ENCODE measurements around the gene MTREX. TPM values are rescaled to one million over a fixed set of nuclear protein-coding genes. Genes with fewer than 3 reads are reported as not detected.
A peak's percentile ranks its signal among the peaks of the same experiment; 100 is the strongest.

MTREX gene
- total RNA-seq, 2 experiments from 2014 or later = 71.2 to 78.0 TPM

GRCh38 chr5:55370291-55370925 is 62.6 kb downstream of the MTREX start:
- no peak for DNase-seq
- Mint-ChIP-seq H3K4me3 (no peak overlapping the region), H3K27me3 (no peaks in the 10 kb centered on the region), H3K9me3 (ENCODE audit: low read depth) (peaks cover 13% of the 10 kb centered on the region), H3K27ac (no peak overlapping the region), H3K36me3 (peaks cover 63% of the 10 kb centered on the region), H3K4me1 (no peaks in the 10 kb centered on the region)
- ATAC-seq = no peak
- CTCF ChIA-PET = no interaction called here

GRCh38 chr5:55371145-55371544 is 63.4 kb downstream of the MTREX start:
- DNase-seq = no peak
- Mint-ChIP-seq H3K27me3 (no peaks in the 10 kb centered on the region), H3K36me3 (peaks cover 67% of the 10 kb centered on the region), H3K27ac (no peak overlapping the region), H3K4me3 (no peak overlapping the region), H3K9me3 (ENCODE audit: low read depth) (peaks cover 13% of the 10 kb centered on the region), H3K4me1 (no peaks in the 10 kb centered on the region)
- no peak for ATAC-seq
- CTCF ChIA-PET = no interaction called here

GRCh38 chr5:55372130-55372925 is 64.5 kb downstream of the MTREX start:
- Mint-ChIP-seq H3K4me1 (no peaks in the 10 kb centered on the region), H3K27me3 (no peaks in the 10 kb centered on the region), H3K36me3 (peaks cover 64% of the 10 kb centered on the region), H3K4me3 (no peak overlapping the region), H3K9me3 (ENCODE audit: low read depth) (peaks cover 13% of the 10 kb centered on the region), H3K27ac (no peak overlapping the region)
- CTCF ChIA-PET = interaction anchor here (1.1 kb wide), 1 partner anchor 319 kb away, joined by 3 read pairs; no protein-coding TSS in a partner anchor
- ATAC-seq = no peak
- no peak for DNase-seq

GRCh38 chr5:55377810-55378209 is 70.0 kb downstream of the MTREX start:
- Mint-ChIP-seq H3K36me3 (peaks cover 64% of the 10 kb centered on the region), H3K4me1 (no peaks in the 10 kb centered on the region), H3K9me3 (ENCODE audit: low read depth) (peaks cover 8% of the 10 kb centered on the region), H3K27me3 (no peaks in the 10 kb centered on the region), H3K27ac (no peak overlapping the region), H3K4me3 (no peak overlapping the region)
- CTCF ChIA-PET = no interaction called here
- DNase-seq (no peak), ATAC-seq (no peak)

GRCh38 chr5:55383254-55383653 is 75.5 kb downstream of the MTREX start:
- CTCF ChIA-PET = no interaction called here
- Mint-ChIP-seq H3K9me3 (ENCODE audit: low read depth) (peaks cover 7% of the 10 kb centered on the region), H3K36me3 (peaks cover 62% of the 10 kb centered on the region), H3K4me1 (peaks cover 14% of the 10 kb centered on the region), H3K4me3 (no peak overlapping the region), H3K27me3 (no peaks in the 10 kb centered on the region), H3K27ac (no peak overlapping the region)
- ATAC-seq = no peak
- DNase-seq = no peak

- CTCF ChIA-PET = no interaction called here
- no peak for ATAC-seq
- Mint-ChIP-seq H3K27me3 (no peaks in the 10 kb centered on the region), H3K4me1 (peaks cover 14% of the 10 kb centered on the region), H3K36me3 (peaks cover 60% of the 10 kb centered on the region), H3K4me3 (peak overlapping the region; percentile 70), H3K9me3 (ENCODE audit: low read depth) (peaks cover 7% of the 10 kb centered on the region), H3K27ac (peak overlapping the region; percentile 84)
- no peak for DNase-seq
These were observed 76.3 kb downstream of the MTREX start for GRCh38 chr5:55384072-55384471.

- DNase-seq = no peak
- CTCF ChIA-PET = no interaction called here
- Mint-ChIP-seq H3K4me1 (peaks cover 14% of the 10 kb centered on the region), H3K36me3 (peaks cover 61% of the 10 kb centered on the region), H3K4me3 (no peak overlapping the region), H3K27me3 (no peaks in the 10 kb centered on the region), H3K27ac (no peak overlapping the region), H3K9me3 (ENCODE audit: low read depth) (peaks cover 7% of the 10 kb centered on the region)
- no peak for ATAC-seq
These were observed 77.4 kb downstream of the MTREX start for GRCh38 chr5:55385227-55385626.

- no peaks in the 10 kb centered on the region for H3K27me3 Mint-ChIP-seq
- DNase-seq (no peak), ATAC-seq (no peak)
- CTCF ChIA-PET = interaction anchor here (1.0 kb wide), 1 partner anchor 306 kb away, joined by 3 read pairs; no protein-coding TSS in a partner anchor
- no peak overlapping the region for H3K4me3 Mint-ChIP-seq
- H3K27ac Mint-ChIP-seq = no peak overlapping the region
- peaks cover 61% of the 10 kb centered on the region for H3K36me3 Mint-ChIP-seq
- peaks cover 14% of the 10 kb centered on the region for H3K4me1 Mint-ChIP-seq
- peaks cover 7% of the 10 kb centered on the region for H3K9me3 Mint-ChIP-seq (ENCODE audit: low read depth)
These were observed 78.1 kb downstream of the MTREX start for GRCh38 chr5:55385846-55386245.

GRCh38 chr5:55386356-55386755 is 78.6 kb downstream of the MTREX start:
- H3K9me3 Mint-ChIP-seq (ENCODE audit: low read depth) = peaks cover 7% of the 10 kb centered on the region
- DNase-seq = no peak
- H3K27me3 Mint-ChIP-seq = no peaks in the 10 kb centered on the region
- no peak overlapping the region for H3K27ac Mint-ChIP-seq
- H3K4me3 Mint-ChIP-seq = no peak overlapping the region
- H3K4me1 Mint-ChIP-seq = peaks cover 14% of the 10 kb centered on the region
- ATAC-seq = no peak
- H3K36me3 Mint-ChIP-seq = peaks cover 63% of the 10 kb centered on the region
- CTCF ChIA-PET = interaction anchor here (1.0 kb wide), 1 partner anchor 306 kb away, joined by 3 read pairs; no protein-coding TSS in a partner anchor

GRCh38 chr5:55387865-55388264 is 80.1 kb downstream of the MTREX start:
- H3K27ac Mint-ChIP-seq = no peak overlapping the region
- H3K36me3 Mint-ChIP-seq = peaks cover 67% of the 10 kb centered on the region

GRCh38 chr5:55391707-55392106 is 83.9 kb downstream of the MTREX start:
- Mint-ChIP-seq H3K9me3 (ENCODE audit: low read depth) (peaks cover 4% of the 10 kb centered on the region), H3K4me1 (no peaks in the 10 kb centered on the region), H3K36me3 (peaks cover 60% of the 10 kb centered on the region), H3K27ac (no peak overlapping the region), H3K4me3 (no peak overlapping the region), H3K27me3 (no peaks in the 10 kb centered on the region)
- DNase-seq (no peak), ATAC-seq (no peak)
- CTCF ChIA-PET = interaction anchor here (1.0 kb wide), 1 partner anchor 13 kb away, joined by 3 read pairs; no protein-coding TSS in a partner anchor

More at GRCh38 chr5:55387865-55388264, 80.1 kb downstream of the MTREX start:
- Mint-ChIP-seq H3K9me3 (ENCODE audit: low read depth) (peaks cover 11% of the 10 kb centered on the region), H3K4me3 (no peak overlapping the region), H3K27me3 (no peaks in the 10 kb centered on the region), H3K4me1 (peaks cover 14% of the 10 kb centered on the region)
- no peak for DNase-seq
- ATAC-seq = no peak
- CTCF ChIA-PET = no interaction called here

GRCh38 chr5:55392669-55393068 is 84.9 kb downstream of the MTREX start:
- Mint-ChIP-seq H3K4me1 (no peaks in the 10 kb centered on the region), H3K9me3 (ENCODE audit: low read depth) (peaks cover 4% of the 10 kb centered on the region), H3K4me3 (no peak overlapping the region), H3K36me3 (peaks cover 59% of the 10 kb centered on the region), H3K27ac (no peak overlapping the region), H3K27me3 (no peaks in the 10 kb centered on the region)
- CTCF ChIA-PET = interaction anchor here (1.0 to 1.4 kb wide), 2 partner anchors 9 to 12 kb away, joined by 3 to 4 read pairs; no protein-coding TSS in a partner anchor
- no peak for DNase-seq
- ATAC-seq = no peak

GRCh38 chr5:55393501-55394175 is 85.8 kb downstream of the MTREX start:
- no peak overlapping the region for H3K27ac Mint-ChIP-seq
- DNase-seq (no peak), ATAC-seq (no peak)
- peaks cover 56% of the 10 kb centered on the region for H3K36me3 Mint-ChIP-seq
- no peaks in the 10 kb centered on the region for H3K27me3 Mint-ChIP-seq
- H3K4me1 Mint-ChIP-seq = no peaks in the 10 kb centered on the region
- peaks cover 4% of the 10 kb centered on the region for H3K9me3 Mint-ChIP-seq (ENCODE audit: low read depth)
- CTCF ChIA-PET = interaction anchor here (1.4 kb wide), 1 partner anchor 9 kb away, joined by 4 read pairs; no protein-coding TSS in a partner anchor
- no peak overlapping the region for H3K4me3 Mint-ChIP-seq
